GM21529 (cell line): ENCODE measurements around the gene LBX2.
A peak's percentile ranks its signal among the peaks of the same experiment; 100 is the strongest.
"Not testable (repeated sequence)": the region's sequence is repeated elsewhere in the genome, so short reads cannot be mapped to it uniquely, and the experiment has no call there.

Experiments
- ATAC-seq: cut with Tn5 transposase; IDR thresholded peaks from one replicate; pipeline ENCODE4 v1.9.1; 2021; ENCODE audit not compliant: unreplicated experiment

Gene LBX2

DNA sequence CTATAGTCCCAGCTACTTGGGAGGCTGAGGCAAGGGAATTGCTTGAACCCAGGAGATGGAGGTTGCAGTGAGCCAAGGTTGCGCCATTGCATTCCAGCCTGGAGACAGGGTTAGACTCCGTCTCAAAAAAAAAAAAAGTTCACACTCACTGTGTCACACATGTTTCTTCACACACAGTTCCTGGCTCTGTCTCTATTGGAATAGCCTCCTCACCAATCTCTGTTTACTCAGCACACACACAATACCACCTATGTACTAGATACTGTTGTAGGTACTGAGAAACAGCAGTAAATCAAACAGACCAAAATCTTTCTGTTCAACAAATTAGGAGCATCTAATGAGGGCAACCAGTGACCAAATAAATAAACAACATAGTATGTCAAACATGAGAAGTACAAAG is 13.3 kb downstream of the LBX2 start:
- ATAC-seq = no peak

DNA sequence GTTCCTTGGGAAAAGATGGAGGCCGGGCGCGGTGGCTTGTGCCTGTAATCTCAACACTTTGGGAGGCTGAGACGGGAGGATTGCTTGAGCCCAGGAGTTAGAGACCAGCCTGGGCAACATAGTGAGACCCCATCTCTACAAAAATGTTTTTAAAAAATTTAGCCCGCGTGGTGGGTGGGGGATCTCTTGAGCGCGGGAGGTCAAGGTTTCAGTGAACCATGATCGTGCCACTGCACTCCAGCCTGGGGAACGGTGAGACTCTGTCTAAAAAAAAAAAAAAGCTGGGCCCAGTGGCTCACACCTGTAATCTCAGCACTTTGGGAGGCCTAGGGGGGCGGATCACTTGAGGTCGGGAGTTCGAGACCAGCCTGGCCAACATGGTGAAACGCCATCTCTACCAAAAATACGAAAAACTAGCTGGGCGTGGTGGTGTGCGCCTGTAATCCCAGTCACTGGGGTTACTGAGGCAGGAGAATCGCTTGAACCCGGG is 15.7 kb downstream of the LBX2 start:
- ATAC-seq = not testable (repeated sequence)

DNA sequence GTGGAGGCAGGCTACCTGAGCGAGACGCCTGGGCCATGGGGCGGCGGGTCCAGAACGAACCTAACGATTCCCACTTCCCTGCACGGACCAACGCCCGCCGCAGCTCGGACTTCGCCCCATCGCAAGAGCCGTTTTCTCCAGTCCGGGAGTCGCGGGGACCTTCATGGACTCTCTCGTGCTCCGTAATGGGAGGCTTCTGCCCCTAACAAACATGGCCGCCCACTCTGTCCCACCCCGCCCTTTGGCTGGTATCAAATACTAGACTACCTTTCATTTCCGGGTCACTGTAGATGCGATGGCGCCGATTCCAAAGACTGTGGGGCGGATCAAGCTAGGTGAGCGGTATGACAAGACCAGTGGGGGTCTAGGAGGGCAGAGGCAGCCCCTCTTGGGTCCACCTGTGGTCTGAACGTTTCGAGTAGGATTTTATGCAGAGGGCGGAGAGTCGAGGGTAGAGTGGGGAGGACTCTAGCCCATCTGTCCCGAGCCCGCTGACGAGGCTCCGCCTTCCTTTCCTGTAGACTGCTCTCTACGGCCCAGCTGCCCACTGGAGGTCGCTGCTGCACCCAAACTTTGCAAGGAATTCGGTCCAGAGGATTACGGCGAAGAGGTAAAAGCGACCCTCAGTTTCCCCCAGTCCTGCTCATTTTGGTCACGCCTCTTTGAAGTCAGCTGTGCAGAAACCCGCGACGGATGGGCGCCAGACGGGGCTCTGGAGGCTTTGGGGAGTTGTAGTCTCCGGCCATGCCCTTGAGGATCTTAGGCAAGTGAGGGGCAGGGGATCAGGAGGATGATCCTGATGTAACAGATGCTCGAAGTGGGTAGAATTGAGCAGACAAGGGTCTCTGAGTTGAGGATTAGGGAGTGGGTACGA is 16.4 kb downstream of the LBX2 start, which contains the start of the genes CCDC142 and TTC31:
TSS of gene CCDC142 (minus strand) at position 198 of the 874 bp plus-strand sequence. CDS start at position 37, 161 bp downstream.
TSS of gene TTC31 (plus strand) at position 281 of the 874 bp plus-strand sequence. CDS start at position 296, 15 bp downstream.
- ATAC-seq = peak; percentile 91

DNA sequence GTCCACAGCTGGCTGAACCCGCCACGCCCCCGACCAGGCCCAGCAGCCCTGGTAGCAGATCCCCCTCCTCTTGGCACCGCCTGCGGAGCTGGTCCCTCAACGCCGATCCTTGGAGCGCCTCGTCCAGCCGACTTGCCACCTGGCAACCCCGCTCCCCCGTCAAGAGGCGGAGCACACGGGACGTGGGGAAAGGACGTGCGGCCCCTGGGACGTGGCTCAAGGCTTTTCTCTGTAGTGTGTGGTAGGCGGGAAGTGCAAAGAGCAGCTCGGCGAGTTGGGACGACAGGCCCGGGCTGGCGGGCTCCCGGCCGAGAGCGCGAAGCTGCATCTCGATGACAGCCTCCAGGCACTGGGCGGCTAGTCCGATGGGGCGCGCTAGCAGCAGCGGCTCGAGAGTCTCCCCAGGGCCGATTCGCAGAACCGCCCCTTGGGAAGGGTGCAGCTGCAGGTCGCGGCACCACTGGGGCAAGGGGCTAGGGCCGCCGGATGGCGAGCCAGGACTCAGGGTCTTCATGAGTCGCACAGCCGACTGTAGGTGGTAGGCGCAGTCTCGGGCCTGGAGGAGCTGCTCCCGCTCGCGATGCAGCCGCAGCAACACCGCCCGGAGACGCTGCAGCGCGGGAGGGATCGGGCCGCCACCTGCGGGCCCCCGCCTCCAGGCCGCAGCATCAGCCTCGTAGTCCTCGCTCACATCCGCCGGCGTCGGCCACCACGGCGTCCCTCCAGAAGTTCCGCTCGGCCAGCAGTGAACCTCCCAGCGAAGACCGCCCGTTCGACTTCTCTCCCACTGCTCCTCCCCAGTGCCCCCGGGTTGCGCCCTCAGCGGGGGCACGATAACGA is 17.2 kb downstream of the LBX2 start:
- peak; percentile 41 for ATAC-seq

DNA sequence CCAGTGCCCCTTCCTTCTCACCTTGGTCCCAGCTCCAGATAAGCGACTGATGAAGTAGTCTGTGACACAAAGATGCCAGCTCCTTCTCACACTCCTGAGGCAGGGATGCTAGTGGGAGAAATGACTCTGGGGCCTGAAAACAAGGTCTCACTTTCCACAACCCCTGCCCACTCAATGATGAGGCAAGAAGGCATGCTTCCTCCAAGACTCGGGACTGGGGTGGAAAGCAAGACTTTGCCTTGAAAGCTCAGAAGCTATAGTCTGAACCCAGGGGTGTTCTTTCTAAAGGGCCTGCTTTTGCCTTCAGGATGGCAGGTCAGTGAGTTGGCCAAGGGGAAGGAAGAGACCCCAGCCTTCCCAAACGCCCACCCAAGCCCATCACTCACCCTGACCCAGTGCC is 18.0 kb downstream of the LBX2 start:
- ATAC-seq = no peak

DNA sequence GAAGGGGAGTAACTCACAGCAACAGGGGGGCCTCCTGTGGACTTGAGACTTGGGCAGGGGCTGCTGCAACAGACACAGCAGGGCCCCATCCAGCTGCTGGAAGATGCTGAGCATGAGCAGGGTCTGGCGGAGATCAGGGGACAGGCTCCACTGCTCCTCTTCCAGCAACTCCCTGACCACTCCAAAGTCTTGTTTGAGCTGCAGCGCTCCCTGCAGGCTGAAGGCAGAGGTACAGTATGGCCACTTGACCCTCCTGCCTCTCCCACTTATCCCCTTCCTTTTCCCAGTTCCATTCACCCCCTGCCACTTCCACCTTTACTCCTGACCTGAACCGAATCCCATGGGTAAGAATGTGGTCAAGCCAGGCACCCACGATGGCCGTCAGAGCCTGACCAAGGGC is 24.5 kb downstream of the LBX2 start:
- no peak for ATAC-seq

DNA sequence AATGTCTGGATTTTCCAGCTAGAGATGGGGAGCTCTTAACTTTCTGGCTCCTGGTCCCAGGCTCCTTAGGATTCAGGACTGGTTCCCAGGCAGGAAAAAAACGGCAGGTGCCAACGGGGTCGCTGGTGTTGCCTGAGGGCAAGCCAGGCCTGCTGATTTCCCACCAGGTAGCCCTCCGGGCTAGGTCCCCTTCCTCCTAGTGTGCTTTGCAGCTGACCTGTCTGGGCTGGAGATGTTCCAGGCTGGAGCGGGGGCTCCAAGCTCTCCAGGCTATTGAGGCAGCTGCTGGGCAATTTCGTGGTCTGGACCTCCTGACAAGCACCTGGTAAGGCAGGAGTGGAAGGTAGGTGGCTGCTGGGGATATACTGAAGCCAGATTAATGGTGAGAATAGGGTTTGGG is 24.9 kb downstream of the LBX2 start:
- ATAC-seq = no peak

DNA sequence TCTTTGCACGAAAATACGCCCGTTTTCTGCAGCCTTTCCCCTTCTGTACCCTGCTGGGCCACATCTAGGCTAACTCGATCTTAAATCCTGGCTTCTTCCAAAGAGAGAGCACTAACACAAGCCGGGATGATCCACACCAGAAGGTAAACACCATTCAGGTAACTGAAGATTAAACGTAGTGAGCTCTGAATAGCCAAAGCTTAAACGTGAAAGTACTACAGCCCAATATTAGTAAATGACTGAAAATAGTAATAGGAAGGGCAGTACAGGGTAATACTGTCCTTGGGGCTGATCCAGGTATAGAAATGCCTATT is 26.5 kb downstream of the LBX2 start:
- no peak for ATAC-seq

DNA sequence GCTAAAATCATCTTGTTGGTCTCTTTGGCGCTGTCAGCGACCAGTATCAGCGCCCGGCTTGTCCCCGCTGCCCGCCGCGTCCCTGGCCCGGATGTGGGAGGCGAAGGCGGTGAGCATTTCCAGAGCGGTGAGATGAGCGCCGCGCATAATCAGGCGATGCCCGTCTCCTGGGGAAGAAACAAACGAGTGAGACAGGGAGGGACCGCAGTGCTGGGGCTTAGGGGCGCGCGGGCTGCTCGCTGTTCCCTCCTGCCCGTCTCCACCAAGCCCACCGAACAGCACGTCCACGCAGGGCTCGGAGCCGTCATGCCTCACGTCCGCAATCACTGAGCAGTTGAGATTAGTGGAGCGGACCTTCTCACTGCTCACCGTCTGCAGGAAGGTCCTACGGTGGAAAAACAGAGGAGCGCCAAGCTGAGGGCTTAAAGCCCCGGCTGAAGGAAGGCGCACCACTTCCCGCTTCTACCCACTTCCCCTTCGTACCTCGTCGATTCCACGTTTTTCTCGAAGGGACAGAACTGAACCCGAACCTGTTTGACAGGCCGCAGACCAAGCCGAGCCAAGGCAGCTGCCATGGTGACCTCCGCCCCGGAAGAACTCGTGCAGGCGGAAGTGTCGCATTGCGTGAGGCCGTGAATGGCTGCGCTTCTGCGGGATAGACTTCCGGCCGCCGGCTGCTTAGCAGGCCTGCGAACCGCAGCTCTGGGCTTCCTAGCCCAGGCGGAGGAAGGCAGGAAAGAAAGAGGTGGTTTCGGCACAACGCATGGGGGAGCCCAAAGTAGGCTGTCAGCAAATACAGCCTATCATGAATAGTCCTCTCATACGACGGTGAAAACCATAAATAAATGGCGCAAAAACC is 27.1 kb downstream of the LBX2 start, which contains the start of gene MRPL53:
TSS of gene MRPL53 (minus strand) at position 595 of the 859 bp plus-strand sequence. CDS start at position 575, 20 bp downstream.
- peak; percentile 89 for ATAC-seq

DNA sequence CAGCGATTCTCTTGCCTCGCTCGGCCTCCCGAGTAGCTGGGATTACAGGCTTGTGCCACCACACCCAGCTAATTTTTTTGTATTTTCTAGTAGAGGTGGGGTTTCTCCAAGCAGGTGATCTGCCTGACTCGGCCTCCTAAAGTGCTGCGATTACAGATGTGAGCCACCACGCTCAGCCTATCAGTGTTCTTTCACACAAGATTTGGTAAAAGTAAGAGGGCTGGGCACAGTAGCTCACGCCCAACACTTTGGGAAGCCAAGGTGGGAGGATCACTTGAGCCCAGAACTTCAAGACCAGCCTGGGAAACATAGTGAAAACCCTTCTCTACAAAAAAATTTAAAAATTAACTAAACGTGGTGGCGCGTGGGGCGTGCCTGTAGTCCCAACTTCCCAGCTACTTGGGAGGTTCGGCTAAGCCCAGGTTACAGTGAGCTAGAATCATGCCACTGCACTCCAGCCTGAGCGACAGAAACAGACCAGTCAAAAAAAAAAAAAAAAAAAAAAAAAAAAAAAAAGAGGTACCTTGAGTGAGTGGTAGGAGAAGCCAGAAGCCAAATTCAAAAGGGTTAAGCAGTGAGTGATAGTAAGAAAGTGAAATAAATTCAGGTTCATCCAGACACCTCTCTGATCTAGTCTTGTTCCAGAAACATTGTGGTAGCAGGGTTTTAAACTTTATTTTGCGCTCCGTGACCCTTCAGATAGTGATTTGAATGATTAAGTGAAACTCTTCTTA is 27.9 kb downstream of the LBX2 start:
- no peak for ATAC-seq

DNA sequence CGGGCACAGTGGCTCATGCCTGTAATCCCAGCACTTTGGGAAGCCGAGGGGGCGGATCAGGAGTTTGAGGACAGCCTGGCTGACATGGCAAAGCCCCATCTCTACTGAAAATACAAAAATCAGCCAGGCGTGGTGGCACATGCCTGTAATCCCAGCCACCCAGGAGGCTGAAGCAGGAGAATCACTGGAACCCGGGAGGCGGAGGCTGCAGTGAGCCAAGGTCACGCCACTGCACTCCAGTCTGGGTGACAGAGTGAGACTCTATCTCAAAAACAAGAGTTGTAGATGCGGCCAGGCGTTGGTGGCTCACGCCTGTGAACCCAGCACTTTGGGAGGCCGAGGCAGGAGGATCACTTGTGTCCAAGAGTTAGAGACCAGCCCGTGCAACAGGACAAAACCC is 28.7 kb downstream of the LBX2 start:
- not testable (repeated sequence) for ATAC-seq

DNA sequence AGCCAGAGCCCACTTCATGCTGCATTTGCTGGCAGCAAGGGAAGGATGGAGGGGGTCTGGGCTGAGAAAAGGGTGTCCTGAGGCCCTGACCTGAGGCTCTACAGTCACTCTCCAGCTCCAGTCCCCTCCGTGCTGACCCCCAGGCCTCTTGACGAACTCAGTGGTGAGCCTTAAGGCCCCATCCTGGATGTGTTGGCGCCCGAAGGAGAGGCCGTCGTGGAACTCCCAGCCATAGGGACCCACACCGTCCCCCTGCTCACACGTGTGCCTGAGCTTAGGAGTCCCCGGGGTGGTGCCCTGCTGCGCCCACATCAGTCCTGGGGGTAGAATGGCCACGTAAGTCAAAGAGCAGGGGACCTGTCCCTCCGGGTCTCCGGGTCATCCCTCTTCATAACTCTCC is 35.0 kb downstream of the LBX2 start:
- ATAC-seq = peak; percentile 3

DNA sequence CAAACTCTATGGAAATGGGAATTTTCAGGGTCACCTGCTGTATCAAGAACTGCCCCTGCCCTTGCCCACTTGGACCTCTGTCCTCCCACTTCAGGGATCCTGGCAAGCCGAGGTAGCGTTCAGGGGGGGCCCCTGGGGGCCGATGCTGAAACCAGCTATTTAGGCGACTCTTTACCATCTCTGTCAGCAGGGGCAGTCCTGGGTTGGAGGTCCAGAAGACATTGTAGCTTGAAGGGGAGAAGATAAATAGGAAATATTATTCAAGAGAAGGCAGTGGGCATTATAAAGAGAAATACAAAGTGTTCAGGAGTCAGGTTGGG is 36.7 kb downstream of the LBX2 start:
- ATAC-seq = no peak

DNA sequence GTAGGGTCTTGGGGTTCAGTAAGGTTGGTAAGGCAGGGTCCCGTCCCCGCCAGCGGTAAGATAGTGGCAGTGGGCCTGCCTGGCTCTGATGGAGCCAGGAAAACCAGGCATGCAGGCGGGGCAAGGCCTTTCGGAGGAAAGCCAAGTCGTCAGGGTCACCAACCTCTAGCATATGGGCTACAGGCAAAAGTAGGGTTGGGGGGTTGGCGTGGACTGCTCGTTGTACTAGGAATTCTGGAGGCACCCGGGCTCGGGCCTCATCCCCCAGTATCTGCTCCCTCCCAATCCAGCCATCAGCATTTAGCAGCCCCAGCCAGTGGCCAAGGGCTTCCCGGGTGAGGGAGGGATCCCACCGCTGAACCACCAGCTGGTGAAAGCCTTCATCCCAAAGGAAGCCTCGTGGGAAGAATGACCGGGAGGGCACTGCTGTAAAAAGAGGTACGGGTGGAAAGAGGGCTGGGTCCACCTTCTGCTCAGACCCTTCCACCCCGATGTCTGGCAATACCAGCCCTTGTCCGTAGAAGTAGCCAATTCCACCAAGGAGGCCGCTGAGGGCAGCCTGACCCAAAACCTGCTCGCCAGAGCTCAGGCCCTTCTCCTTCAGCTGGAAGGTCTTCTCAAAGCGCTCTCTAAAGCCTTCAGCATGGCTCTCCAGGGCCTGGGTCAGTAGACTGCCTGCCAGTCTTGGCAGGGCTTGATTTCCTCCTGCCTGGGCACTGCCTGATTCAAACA is 37.2 kb downstream of the LBX2 start:
- no peak for ATAC-seq

DNA sequence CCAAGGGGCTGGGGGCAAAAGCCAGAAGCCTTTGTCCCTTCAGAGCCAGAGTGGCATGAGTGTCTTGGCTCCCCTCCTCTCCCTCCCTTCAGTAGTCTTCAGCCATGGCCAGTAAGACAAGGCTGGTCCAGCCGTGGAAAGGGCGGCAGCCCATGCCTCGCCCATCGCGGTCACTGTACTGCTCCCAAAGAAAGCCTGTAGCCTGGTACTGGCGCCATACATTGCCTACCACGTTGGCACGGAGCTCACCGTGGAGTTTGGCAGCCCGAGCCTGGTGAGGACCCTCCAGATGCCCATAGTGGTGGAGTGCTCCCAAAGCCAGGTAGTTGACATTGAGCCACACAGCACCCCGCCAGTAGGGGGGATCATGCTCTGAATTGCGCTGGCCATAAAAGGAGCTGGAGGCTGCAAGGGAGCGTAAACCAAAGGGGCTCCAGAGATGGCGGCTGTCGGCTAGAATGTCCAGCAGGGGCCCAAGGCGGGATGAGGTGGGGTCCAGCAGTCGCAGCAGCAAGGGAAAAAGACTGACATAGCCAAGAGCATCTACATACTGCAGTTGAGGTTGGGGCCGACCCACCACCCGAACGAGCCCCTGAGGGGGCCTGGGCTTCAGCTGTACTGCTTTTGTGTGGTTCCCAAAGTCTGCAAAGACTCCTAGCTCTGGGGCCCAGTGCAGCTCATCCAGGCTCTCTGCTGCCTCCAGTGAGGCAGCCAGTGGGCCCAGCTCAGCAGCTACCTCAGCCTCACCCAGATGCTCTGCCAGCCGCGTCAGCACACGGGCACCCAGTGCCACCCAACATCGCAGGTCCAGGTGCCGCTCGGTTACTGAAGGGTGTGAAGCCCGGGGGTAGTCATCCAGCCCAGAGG is 38.0 kb downstream of the LBX2 start:
- ATAC-seq = no peak

DNA sequence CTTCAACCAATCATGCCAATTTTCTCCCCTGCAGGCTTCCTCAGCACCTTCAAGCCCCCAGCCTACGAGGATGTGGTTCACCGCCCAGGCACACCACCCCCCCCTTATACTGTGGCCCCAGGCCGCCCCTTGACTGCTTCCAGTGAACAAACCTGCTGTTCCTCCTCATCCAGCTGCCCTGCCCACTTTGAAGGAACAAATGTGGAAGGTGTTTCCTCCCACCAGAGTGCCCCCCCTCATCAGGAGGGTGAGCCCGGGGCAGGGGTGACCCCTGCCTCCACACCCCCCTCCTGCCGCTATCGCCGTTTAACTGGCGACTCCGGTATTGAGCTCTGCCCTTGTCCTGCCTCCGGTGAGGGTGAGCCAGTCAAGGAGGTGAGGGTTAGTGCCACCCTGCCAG is 39.2 kb downstream of the LBX2 start:
- ATAC-seq = not testable (repeated sequence)

DNA sequence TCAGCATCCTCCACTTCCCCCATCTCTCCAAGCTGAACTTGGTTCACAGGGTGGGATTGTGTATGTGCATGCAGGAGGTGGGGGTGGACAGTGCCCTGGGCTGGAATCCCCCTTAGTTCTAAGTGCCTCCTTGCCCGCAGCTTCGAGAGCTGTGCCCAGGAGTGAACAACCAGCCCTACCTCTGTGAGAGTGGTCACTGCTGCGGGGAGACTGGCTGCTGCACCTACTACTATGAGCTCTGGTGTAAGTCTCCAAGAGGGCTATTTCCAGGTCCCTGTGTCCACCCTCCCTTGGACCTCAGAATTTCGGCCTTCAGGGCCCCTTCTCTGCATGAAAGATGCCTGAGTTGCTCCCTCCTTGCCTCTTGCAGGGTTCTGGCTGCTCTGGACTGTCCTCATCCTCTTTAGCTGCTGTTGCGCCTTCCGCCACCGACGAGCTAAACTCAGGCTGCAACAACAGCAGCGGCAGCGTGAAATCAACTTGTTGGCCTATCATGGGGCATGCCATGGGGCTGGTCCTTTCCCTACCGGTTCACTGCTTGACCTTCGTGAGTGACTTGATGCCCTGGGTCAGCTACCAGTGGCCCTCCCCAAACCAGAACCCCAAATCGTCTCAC is 39.8 kb downstream of the LBX2 start:
- ATAC-seq = not testable (repeated sequence)

DNA sequence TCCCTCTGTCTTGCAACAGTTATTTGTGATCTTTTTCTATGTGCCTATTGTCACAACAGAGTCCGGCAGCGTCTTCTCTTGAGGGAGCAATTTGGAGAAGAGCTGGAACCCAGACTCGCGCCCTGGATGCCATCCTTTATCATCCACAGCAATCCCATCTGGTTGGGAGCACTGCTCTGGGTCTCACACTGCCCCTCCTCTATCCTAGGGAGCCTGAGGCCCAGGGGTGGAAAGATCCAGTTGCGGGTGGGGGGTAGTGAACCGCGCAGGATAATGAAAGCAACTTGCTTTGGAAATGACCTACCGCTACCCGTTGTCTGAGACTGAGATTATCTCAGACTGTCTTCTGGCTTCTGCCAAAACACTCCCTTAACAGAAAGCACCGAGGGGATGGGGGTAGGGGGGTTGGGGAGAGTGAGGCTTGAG is 40.5 kb downstream of the LBX2 start:
- ATAC-seq = no peak
